GM12891 (cell line): ENCODE results near the gene ITSN1.

Experiments used
- DNase-seq: peaks from one replicate; pipeline ENCODE4 v3.0.0; 2011; ENCODE audit warnings: low spot score; ENCODE audit not compliant: insufficient read length
- FAIRE-seq: peaks from 2 replicates; lab custom pipeline; 2011; peaks lifted over from hg19 to GRCh38; lab: Jason Lieb, UNC
- PAX5 ChIP-seq: IDR thresholded peaks from 2 replicates; pipeline ENCODE4 v1.6.1; 2011; ENCODE audit warnings: low read length, moderate library complexity, mild to moderate bottlenecking; ENCODE audit not compliant: insufficient read depth, severe bottlenecking
- POLR2A ChIP-seq: IDR thresholded peaks from 2 replicates; pipeline ENCODE4 v1.6.1; 2011; ENCODE audit warnings: low read depth, low read length, control low read depth
- POLR2AphosphoS5 ChIP-seq: IDR thresholded peaks from 2 replicates; pipeline ENCODE4 v1.6.1; 2011; ENCODE audit warnings: low read depth, low read length, control low read depth
- POU2F2 ChIP-seq: IDR thresholded peaks from 2 replicates; pipeline ENCODE4 v1.6.1; 2011; ENCODE audit warnings: low read depth, mild to moderate bottlenecking, control low read depth, low read length, moderate library complexity
- SPI1 ChIP-seq: IDR thresholded peaks from 2 replicates; pipeline ENCODE4 v1.6.1; 2011; ENCODE audit warnings: low read depth, low read length, control low read depth
- TAF1 ChIP-seq: IDR thresholded peaks from 2 replicates; pipeline ENCODE4 v1.6.1; 2011; ENCODE audit warnings: low read depth, low read length, control low read depth

Gene ITSN1

GRCh38 chr21:33677450-33677849 lies 35.1 kb downstream of the ITSN1 start:
- DNase-seq (no peak), FAIRE-seq (no peak)

GRCh38 chr21:33680870-33681269 lies 38.6 kb downstream of the ITSN1 start:
- no peak for TF ChIP-seq POLR2AphosphoS5
- TF ChIP-seq PAX5, result no peak
- TF ChIP-seq TAF1, result no peak
- TF ChIP-seq POLR2A, result no peak
- no peak for TF ChIP-seq SPI1
- TF ChIP-seq POU2F2, result no peak
- FAIRE-seq, result no peak
- no peak for DNase-seq

More at GRCh38 chr21:33677450-33677849, 35.1 kb downstream of the ITSN1 start:
- TF ChIP-seq SPI1 (no peak), POU2F2 (no peak), POLR2AphosphoS5 (no peak), POLR2A (no peak), PAX5 (no peak), TAF1 (no peak)

GRCh38 chr21:33682992-33683627 lies 40.8 kb downstream of the ITSN1 start:
- FAIRE-seq (no peak), DNase-seq (no peak)
- TF ChIP-seq SPI1 (no peak), PAX5 (no peak), POLR2AphosphoS5 (no peak), POU2F2 (no peak), TAF1 (no peak), POLR2A (no peak)

GRCh38 chr21:33684068-33684467 lies 41.8 kb downstream of the ITSN1 start:
- DNase-seq, result no peak
- FAIRE-seq, result no peak
- TF ChIP-seq POU2F2, result no peak
- no peak for TF ChIP-seq TAF1
- no peak for TF ChIP-seq SPI1
- TF ChIP-seq POLR2AphosphoS5, result no peak
- TF ChIP-seq PAX5, result no peak
- no peak for TF ChIP-seq POLR2A

GRCh38 chr21:33684923-33685560 lies 42.7 kb downstream of the ITSN1 start:
- DNase-seq, result no peak
- TF ChIP-seq POU2F2, result no peak
- FAIRE-seq, result no peak

GRCh38 chr21:33685613-33686197 lies 43.4 kb downstream of the ITSN1 start:
- FAIRE-seq (no peak), DNase-seq (no peak)

GRCh38 chr21:33686386-33686785 lies 44.1 kb downstream of the ITSN1 start:
- TF ChIP-seq TAF1, result no peak
- peak; percentile 49; the same call in 1 of the 2 replicates for TF ChIP-seq SPI1
- TF ChIP-seq POLR2AphosphoS5, result no peak
- FAIRE-seq (no peak), DNase-seq (no peak)

More at GRCh38 chr21:33685613-33686197, 43.4 kb downstream of the ITSN1 start:
- TF ChIP-seq TAF1 (no peak), SPI1 (no peak), PAX5 (no peak), POU2F2 (no peak), POLR2A (no peak), POLR2AphosphoS5 (no peak)

- FAIRE-seq (no peak), DNase-seq (no peak)
- no peak for TF ChIP-seq PAX5
- no peak for TF ChIP-seq SPI1
- no peak for TF ChIP-seq POLR2A
- no peak for TF ChIP-seq TAF1
- TF ChIP-seq POU2F2, result no peak
- no peak for TF ChIP-seq POLR2AphosphoS5
Observed at GRCh38 chr21:33687634-33688033, 45.3 kb downstream of the ITSN1 start.

GRCh38 chr21:33688353-33688752 lies 46.1 kb downstream of the ITSN1 start:
- TF ChIP-seq PAX5 (no peak), POLR2AphosphoS5 (no peak), SPI1 (no peak), POU2F2 (no peak), TAF1 (no peak)

GRCh38 chr21:33690874-33691273 lies 48.6 kb downstream of the ITSN1 start:
- no peak for DNase-seq
- FAIRE-seq, result no peak
- TF ChIP-seq POU2F2 (no peak), POLR2AphosphoS5 (no peak), POLR2A (no peak), SPI1 (no peak), TAF1 (no peak), PAX5 (no peak)

More at GRCh38 chr21:33688353-33688752, 46.1 kb downstream of the ITSN1 start:
- DNase-seq (no peak), FAIRE-seq (no peak)
